GM18505 (cell line): ENCODE data around the gene BUD31.

Experiments
- ATAC-seq: cut with Tn5 transposase; IDR thresholded peaks from one replicate; pipeline ENCODE4 v1.9.1; 2021; ENCODE audit not compliant: unreplicated experiment
- POLR2A ChIP-seq: IDR thresholded peaks from 4 replicates; pipeline ENCODE4 v1.6.1; 2011; ENCODE audit warnings: borderline replicate concordance; ENCODE audit not compliant: insufficient read depth, insufficient read length; ENCODE audit errors: extremely low read depth

Gene BUD31

GRCh38 chr7:99440195-99440594 lies 31.4 kb downstream of the BUD31 start:
- ATAC-seq = no peak
- no peak for TF ChIP-seq POLR2A

- no peak for TF ChIP-seq POLR2A
- no peak for ATAC-seq
These were observed 37.3 kb downstream of the BUD31 start for GRCh38 chr7:99446096-99446495.

- no peak for TF ChIP-seq POLR2A
- ATAC-seq = no peak
These were observed 39.2 kb downstream of the BUD31 start for GRCh38 chr7:99447943-99448342.

- TF ChIP-seq POLR2A = no peak
- no peak for ATAC-seq
These were observed 40.1 kb downstream of the BUD31 start for GRCh38 chr7:99448855-99449254.

GRCh38 chr7:99449326-99449725 lies 40.6 kb downstream of the BUD31 start:
- TF ChIP-seq POLR2A = no peak
- ATAC-seq = no peak

GRCh38 chr7:99451936-99452335 lies 43.2 kb downstream of the BUD31 start:
- no peak for TF ChIP-seq POLR2A

GRCh38 chr7:99452541-99452940 lies 43.8 kb downstream of the BUD31 start:
- no peak for TF ChIP-seq POLR2A
- no peak for ATAC-seq

More at GRCh38 chr7:99451936-99452335, 43.2 kb downstream of the BUD31 start:
- no peak for ATAC-seq

- no peak for ATAC-seq
- TF ChIP-seq POLR2A = no peak
These were observed 44.3 kb downstream of the BUD31 start for GRCh38 chr7:99453105-99453504.

GRCh38 chr7:99455874-99456273 lies 47.1 kb downstream of the BUD31 start:
- TF ChIP-seq POLR2A = no peak
- ATAC-seq = no peak

- peak; percentile 13 for TF ChIP-seq POLR2A
- no peak for ATAC-seq
These were observed 47.5 kb downstream of the BUD31 start for GRCh38 chr7:99456288-99456687.

GRCh38 chr7:99457050-99457649 lies 48.4 kb downstream of the BUD31 start:
- TF ChIP-seq POLR2A = no peak
- no peak for ATAC-seq

GRCh38 chr7:99457650-99458493 lies 49.1 kb downstream of the BUD31 start:
- no peak for ATAC-seq

GRCh38 chr7:99459087-99459486 lies 50.3 kb downstream of the BUD31 start:
- no peak for ATAC-seq
- no peak for TF ChIP-seq POLR2A

More at GRCh38 chr7:99457650-99458493, 49.1 kb downstream of the BUD31 start:
- no peak for TF ChIP-seq POLR2A

- no peak for TF ChIP-seq POLR2A
- no peak for ATAC-seq
These were observed 51.9 kb downstream of the BUD31 start for GRCh38 chr7:99460651-99461050.
